HepG2 (cell line): Measurements from ENCODE around the gene UBFD1. TPM values are rescaled to one million over a fixed set of nuclear protein-coding genes. Genes with fewer than 3 reads are reported as not detected.

ENCODE experiments used
- CC2D1A ChIP-seq: sonication (generic); formaldehyde crosslinking; IDR thresholded peaks from 2 replicates; pipeline ENCODE4 v1.8.1; 2023; ENCODE audit warnings: mild to moderate bottlenecking, missing genetic modification reagents
- CEBPG ChIP-seq: IDR thresholded peaks from 2 replicates; pipeline ENCODE4 v1.6.1; 2016
- FOXA3 ChIP-seq: IDR thresholded peaks from 2 replicates; pipeline ENCODE4 v1.6.1; 2016; ENCODE audit warnings: missing genetic modification reagents, missing compliant biosample characterization
- FOXP1 ChIP-seq, 2 experiments: fragments of 450-650 bp in 1 of 2; IDR thresholded peaks; 2 replicates each; pipeline ENCODE4 v1.6.1; 2017 to 2018; ENCODE audit warnings: antibody characterized with exemption in 1 of 2
- GATAD2A ChIP-seq: IDR thresholded peaks from 2 replicates; pipeline ENCODE4 v1.6.1; 2016
- IRF2 ChIP-seq: IDR thresholded peaks from 2 replicates; pipeline ENCODE4 v1.6.1; 2018; ENCODE audit warnings: missing genetic modification reagents, missing compliant biosample characterization
- SIX1 ChIP-seq: sonication (generic); formaldehyde crosslinking; IDR thresholded peaks from 2 replicates; pipeline ENCODE4 v1.4.0; 2020; ENCODE audit warnings: missing genetic modification reagents, borderline replicate concordance
- SKIL ChIP-seq: sonication (generic); formaldehyde crosslinking; IDR thresholded peaks from 2 replicates; pipeline ENCODE4 v1.8.0; 2022; ENCODE audit warnings: missing genetic modification reagents, mild to moderate bottlenecking, moderate library complexity, borderline replicate concordance
- TBL1XR1 ChIP-seq: fragments of 150-350 bp; IDR thresholded peaks from 2 replicates; pipeline ENCODE4 v1.6.1; 2014; ENCODE audit warnings: borderline replicate concordance, low read length; ENCODE audit not compliant: partially characterized antibody
- XBP1 ChIP-seq: sonication (generic); formaldehyde crosslinking; IDR thresholded peaks from 2 replicates; pipeline ENCODE4 v1.5.0; 2020; ENCODE audit warnings: missing genetic modification reagents
- ZBTB7B ChIP-seq: sonication (generic); formaldehyde crosslinking; IDR thresholded peaks from 2 replicates; pipeline ENCODE4 v1.4.0; 2020; ENCODE audit warnings: missing genetic modification reagents
- ZFP1 ChIP-seq: IDR thresholded peaks from 2 replicates; pipeline ENCODE4 v1.6.1; 2016
- ZNF10 ChIP-seq: sonication (generic); formaldehyde crosslinking; IDR thresholded peaks from 2 replicates; pipeline ENCODE4 v1.4.0; 2020; ENCODE audit warnings: mild to moderate bottlenecking, low read depth, missing genetic modification reagents, borderline replicate concordance
- ZNF333 ChIP-seq: sonication (generic); formaldehyde crosslinking; IDR thresholded peaks from 2 replicates; pipeline ENCODE4 v1.4.0; 2020; ENCODE audit warnings: mild to moderate bottlenecking, missing genetic modification reagents, borderline replicate concordance
- ZNF546 ChIP-seq: sonication (generic); formaldehyde crosslinking; conservative IDR thresholded peaks from 2 replicates; pipeline ENCODE4 v1.8.1; 2023; ENCODE audit warnings: mild to moderate bottlenecking, missing genetic modification reagents
- ZNF619 ChIP-seq: sonication (generic); formaldehyde crosslinking; IDR thresholded peaks from 2 replicates; pipeline ENCODE4 v1.4.0; 2020; ENCODE audit warnings: mild to moderate bottlenecking, missing genetic modification reagents
- ZNF644 ChIP-seq: IDR thresholded peaks from 2 replicates; pipeline ENCODE4 v1.6.1; 2016; ENCODE audit warnings: low read depth
- ZNF652 ChIP-seq: IDR thresholded peaks from 2 replicates; pipeline ENCODE4 v1.6.1; 2016; ENCODE audit warnings: low read depth, borderline replicate concordance
- ZSCAN29 ChIP-seq: sonication (generic); formaldehyde crosslinking; conservative IDR thresholded peaks from 2 replicates; pipeline ENCODE4 v1.4.0; 2020; ENCODE audit warnings: mild to moderate bottlenecking, missing genetic modification reagents
- polyA plus RNA-seq, 8 experiments: library from polyadenylated mRNA; depleted of rRNA in 3 of 8; stranded (reverse) in 7 of 8; unstranded in 1 of 8; fragments of >200 nt; fragmentation: Illumina TruSeq in 4 of 8; extraction: Trizol in 4 of 8; gene quantifications; 2 replicates each; pipeline versions ENCODE4 v1.2.1 to v1.2.3, GENCODE V29; 2011 to 2016; ENCODE audit warnings: low read depth in 4 of 8, missing spikeins in 1 of 8, mixed read lengths in 1 of 8; ENCODE audit not compliant: insufficient read depth in 1 of 8
- total RNA-seq, 5 experiments: library from RNA; depleted of rRNA; stranded (reverse); fragments of >200 nt; fragmentation: Illumina TruSeq; extraction: Trizol; gene quantifications; 2 replicates each; pipeline ENCODE4 v1.2.3, GENCODE V29; 2016; ENCODE audit warnings: low read depth in 1 of 5
- TF ChIP-seq, protein P1 (sequence below): sonication (generic); formaldehyde crosslinking; IDR thresholded peaks from 2 replicates; pipeline ENCODE4 v1.8.1; 2023; ENCODE audit warnings: missing genetic modification reagents, mild to moderate bottlenecking, borderline replicate concordance
- TF ChIP-seq, protein P2 (sequence below): IDR thresholded peaks from 2 replicates; pipeline ENCODE4 v1.6.1; 2016; ENCODE audit warnings: low read depth, borderline replicate concordance
- TF ChIP-seq, protein P3 (sequence below): IDR thresholded peaks from 2 replicates; pipeline ENCODE4 v1.4.0; 2020; ENCODE audit warnings: mild to moderate bottlenecking, missing genetic modification reagents

UBFD1 gene
- total and polyA plus RNA-seq, 2 of the 13 experiments (the other 11 are each of a cell fraction or from before 2014, with no cell fraction given) = 100 to 111 TPM

DNA sequence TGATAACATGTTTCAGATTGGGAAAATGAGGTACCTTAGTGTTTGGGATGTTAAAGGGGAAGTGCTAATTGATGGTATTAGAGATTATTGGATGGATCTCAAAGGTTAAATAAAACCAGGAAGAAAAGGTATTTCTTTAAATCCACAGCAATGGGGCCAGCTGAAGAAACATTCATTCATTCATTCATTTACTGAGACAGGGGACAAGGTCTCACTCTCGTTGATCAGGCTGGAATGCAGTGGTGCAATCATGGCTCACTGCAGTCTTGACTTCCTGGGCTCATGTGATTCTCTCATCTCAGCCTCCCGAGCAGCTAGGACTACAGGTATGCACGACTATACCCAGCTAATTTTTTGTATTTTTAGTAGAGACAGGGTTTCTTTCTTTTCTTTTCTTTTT, 20.1 kb upstream of the UBFD1 start (continued):
- TF ChIP-seq ZNF619 (CRISPR knock-in tag) (no peak), FOXA3 (CRISPR knock-in tag) (peak; percentile 54), GATAD2A (peak; percentile 89), SIX1 (no peak), ZBTB7B (CRISPR knock-in tag) (no peak), ZNF10 (no peak), ZFP1 (CRISPR knock-in tag) (0 out of 2 replicates have a peak, but pooled peaks have one; percentile 19), ZNF652 (CRISPR knock-in tag) (no peak), ZNF333 (CRISPR knock-in tag) (no peak), TBL1XR1 (no peak), FOXP1 (IDR thresholded peaks at IDR 0.05) (no peak), FOXP1 (CRISPR knock-in tag; IDR thresholded peaks at IDR 0.05) (peak; percentile 21; the same call in 1 of the 2 replicates), ZNF546 (CRISPR knock-in tag) (no peak), CC2D1A (CRISPR knock-in tag) (no peak), XBP1 (no peak), ZSCAN29 (no peak), ZNF644 (CRISPR knock-in tag) (peak; percentile 71; the same call in 1 of the 2 replicates), SKIL (CRISPR knock-in tag) (no peak), CEBPG (CRISPR knock-in tag) (peak; percentile 87), IRF2 (peak; percentile 51; the same call in 1 of the 2 replicates)
- TF ChIP-seq, protein P1, sequence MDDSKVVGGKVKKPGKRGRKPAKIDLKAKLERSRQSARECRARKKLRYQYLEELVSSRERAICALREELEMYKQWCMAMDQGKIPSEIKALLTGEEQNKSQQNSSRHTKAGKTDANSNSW (CRISPR knock-in tag) = no peak
- TF ChIP-seq, protein P2, sequence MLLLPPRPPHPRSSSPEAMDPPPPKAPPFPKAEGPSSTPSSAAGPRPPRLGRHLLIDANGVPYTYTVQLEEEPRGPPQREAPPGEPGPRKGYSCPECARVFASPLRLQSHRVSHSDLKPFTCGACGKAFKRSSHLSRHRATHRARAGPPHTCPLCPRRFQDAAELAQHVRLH (CRISPR knock-in tag) = 0 out of 2 replicates have a peak, but pooled peaks have one; percentile 31
- TF ChIP-seq, protein P3, sequence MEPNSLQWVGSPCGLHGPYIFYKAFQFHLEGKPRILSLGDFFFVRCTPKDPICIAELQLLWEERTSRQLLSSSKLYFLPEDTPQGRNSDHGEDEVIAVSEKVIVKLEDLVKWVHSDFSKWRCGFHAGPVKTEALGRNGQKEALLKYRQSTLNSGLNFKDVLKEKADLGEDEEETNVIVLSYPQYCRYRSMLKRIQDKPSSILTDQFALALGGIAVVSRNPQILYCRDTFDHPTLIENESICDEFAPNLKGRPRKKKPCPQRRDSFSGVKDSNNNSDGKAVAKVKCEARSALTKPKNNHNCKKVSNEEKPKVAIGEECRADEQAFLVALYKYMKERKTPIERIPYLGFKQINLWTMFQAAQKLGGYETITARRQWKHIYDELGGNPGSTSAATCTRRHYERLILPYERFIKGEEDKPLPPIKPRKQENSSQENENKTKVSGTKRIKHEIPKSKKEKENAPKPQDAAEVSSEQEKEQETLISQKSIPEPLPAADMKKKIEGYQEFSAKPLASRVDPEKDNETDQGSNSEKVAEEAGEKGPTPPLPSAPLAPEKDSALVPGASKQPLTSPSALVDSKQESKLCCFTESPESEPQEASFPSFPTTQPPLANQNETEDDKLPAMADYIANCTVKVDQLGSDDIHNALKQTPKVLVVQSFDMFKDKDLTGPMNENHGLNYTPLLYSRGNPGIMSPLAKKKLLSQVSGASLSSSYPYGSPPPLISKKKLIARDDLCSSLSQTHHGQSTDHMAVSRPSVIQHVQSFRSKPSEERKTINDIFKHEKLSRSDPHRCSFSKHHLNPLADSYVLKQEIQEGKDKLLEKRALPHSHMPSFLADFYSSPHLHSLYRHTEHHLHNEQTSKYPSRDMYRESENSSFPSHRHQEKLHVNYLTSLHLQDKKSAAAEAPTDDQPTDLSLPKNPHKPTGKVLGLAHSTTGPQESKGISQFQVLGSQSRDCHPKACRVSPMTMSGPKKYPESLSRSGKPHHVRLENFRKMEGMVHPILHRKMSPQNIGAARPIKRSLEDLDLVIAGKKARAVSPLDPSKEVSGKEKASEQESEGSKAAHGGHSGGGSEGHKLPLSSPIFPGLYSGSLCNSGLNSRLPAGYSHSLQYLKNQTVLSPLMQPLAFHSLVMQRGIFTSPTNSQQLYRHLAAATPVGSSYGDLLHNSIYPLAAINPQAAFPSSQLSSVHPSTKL = peak; percentile 67
